Measurements from ENCODE around the gene DDX27.

DDX27 gene

GRCh38 chr20:49291200-49291599, 72.0 kb downstream of the DDX27 start:
- no peak for DNase-seq (ENCODE audit: low read depth in 2 of 2)

GRCh38 chr20:49292010-49292409, 72.8 kb downstream of the DDX27 start:
- no peak for DNase-seq (ENCODE audit: low read depth in 2 of 2)

GRCh38 chr20:49293122-49293521, 73.9 kb downstream of the DDX27 start:
- DNase-seq (ENCODE audit: low read depth in 2 of 2): no peak

All from stimulated activated CD4-positive, alpha-beta T cell treated with anti-CD3 and anti-CD28 coated beads, Interleukin-12 subunit alpha, Interleukin-12 subunit beta, amount 100 ng/mL, for 24 hours (primary cell).